ENCODE measurements around the gene VPS13A.
"Not testable (repeated sequence)": the region's sequence is repeated elsewhere in the genome, so short reads cannot be mapped to it uniquely, and the experiment has no call there.

The VPS13A gene

GRCh38 chr9:77421506-77422265, 244.4 kb downstream of the VPS13A start:
- DNase-seq (ENCODE audit: low read depth in 3 of 3, low spot score in 1 of 3), result no peak

GRCh38 chr9:77422969-77423368, 245.6 kb downstream of the VPS13A start:
- DNase-seq (ENCODE audit: low read depth in 3 of 3, low spot score in 1 of 3), result no peak

DNA sequence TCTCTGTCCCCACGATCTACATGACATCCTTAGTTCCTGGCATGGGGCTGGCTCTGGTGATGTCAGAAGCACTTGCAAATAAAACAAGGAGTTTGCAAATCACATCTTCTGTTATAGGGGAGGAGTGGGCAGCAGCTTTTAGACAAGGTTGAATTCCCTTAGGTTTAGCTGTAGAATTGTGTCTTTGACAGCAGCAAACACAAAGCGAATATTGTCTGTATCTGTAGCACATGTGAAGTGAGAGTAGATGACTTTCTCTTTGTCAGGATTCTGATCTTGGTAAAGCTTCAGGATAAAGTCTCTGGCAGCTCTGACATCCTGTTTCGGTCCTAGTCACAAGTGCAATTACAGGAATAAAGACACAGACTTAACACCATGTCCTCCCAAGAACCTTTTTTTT, 246.5 kb downstream of the VPS13A start:
- no peak for DNase-seq (ENCODE audit: low read depth in 3 of 3, low spot score in 1 of 3)

DNA sequence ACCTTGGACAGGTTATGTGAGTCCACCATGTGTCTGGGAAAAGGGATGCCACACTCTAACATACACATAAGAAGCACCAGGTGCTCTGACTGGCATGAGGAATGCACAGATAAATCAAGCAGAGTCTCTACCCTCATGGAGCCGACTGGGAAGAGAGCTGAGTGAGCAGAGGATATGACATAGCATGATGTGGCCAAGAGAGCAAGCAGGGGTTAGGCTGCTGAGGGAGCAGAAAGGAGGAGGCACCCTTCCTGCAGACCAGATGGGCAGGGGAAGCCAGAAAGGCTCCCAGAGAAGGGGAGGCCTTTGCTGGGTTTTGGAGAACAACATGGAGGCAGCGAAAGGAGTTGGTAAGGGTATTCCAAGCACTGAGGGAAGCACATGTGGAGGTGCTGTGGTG, 247.7 kb downstream of the VPS13A start:
- DNase-seq (ENCODE audit: low read depth in 3 of 3, low spot score in 1 of 3), result no peak

DNA sequence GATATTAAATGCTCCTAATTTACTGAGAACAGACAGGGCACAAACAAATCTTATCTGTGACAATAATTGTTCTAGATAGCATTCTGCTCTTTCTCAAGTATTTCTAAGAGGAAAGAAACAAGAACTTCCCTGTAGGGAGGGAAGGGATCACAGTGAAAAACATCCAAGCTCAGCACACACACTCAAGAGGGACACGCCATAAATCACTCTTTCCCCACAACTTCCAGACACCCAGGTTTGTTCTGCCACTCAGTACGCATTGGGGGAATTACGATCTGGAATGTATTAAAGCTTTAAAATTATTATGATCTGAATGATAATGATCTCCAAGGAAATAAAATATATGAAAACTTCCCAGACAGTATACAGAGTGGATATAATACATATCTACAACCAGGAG, 249.4 kb downstream of the VPS13A start:
- no peak for DNase-seq (ENCODE audit: low read depth in 3 of 3, low spot score in 1 of 3)

GRCh38 chr9:77427256-77427927, 250.1 kb downstream of the VPS13A start:
- DNase-seq (ENCODE audit: low read depth in 3 of 3, low spot score in 1 of 3), result no peak

DNA sequence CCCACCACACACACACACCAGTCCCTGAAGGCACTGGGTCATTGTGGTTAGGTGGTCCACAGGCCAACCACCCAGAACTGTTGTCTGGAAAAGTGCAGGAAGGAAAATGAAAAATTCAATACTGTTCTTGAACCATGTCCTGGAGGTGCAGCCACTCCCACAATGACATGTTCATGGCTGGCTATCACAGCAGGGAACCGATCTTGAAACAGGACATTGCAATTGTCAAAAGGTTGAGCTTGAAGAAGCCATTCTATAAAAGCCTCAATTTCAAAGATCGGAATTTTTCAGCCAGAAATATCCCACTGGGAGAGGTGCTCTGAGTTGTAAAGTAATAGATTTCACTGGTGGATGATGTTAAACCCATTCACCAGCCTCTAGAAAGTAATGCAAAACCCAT, 252.6 kb downstream of the VPS13A start:
- no peak for DNase-seq (ENCODE audit: low read depth in 3 of 3, low spot score in 1 of 3)

DNA sequence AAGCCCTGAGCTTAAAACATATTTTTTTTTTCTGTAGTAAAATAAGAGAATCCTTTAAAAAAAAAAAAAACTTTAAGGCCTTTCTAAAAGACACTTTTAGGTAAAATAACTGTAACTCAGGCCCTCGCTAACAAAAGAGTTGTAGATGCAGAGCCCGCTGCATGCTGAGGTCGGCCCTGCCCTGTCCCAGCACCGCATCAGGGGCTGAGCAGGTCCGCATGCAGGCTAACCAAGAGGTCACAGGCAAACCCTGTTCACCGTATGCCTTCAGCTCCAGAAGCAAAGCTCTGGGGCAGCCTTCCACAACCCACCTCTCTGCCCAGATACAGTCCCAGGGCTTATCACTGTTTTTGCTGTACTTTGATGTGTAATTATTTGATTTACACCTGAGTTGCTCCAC, 254.7 kb downstream of the VPS13A start:
- DNase-seq (ENCODE audit: low read depth in 3 of 3, low spot score in 1 of 3), result no peak

GRCh38 chr9:77433675-77434445, 256.5 kb downstream of the VPS13A start:
- DNase-seq (ENCODE audit: low read depth in 3 of 3, low spot score in 1 of 3), result peak in 2 of 3 donors; percentile 13 to 31

- no peak for DNase-seq (ENCODE audit: low read depth in 3 of 3, low spot score in 1 of 3)
Observed at GRCh38 chr9:77435277-77435676, 257.9 kb downstream of the VPS13A start.

GRCh38 chr9:77435688-77436087, 258.4 kb downstream of the VPS13A start:
- DNase-seq (ENCODE audit: low read depth in 3 of 3, low spot score in 1 of 3), result no peak

DNA sequence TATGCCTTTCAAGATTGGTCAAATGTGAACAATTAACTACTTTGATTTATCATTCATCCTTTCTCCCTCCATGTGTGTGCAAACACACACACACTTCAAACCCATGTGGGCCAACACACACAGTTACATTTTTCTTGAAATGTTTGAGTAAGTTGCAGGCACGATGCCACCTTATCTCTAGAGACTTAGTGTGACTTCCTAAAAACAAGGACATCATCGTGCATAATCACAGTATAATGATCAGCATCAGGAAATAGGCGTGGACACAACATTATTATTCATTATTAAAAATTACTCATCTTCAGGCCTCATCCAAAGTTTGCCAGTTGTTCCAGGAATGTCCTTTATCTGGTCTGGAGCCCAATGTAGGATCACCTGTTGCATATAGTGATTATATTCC, 261.3 kb downstream of the VPS13A start:
- DNase-seq (ENCODE audit: low read depth in 3 of 3, low spot score in 1 of 3), result no peak

- no peak for DNase-seq (ENCODE audit: low read depth in 3 of 3, low spot score in 1 of 3)
Observed at GRCh38 chr9:77440057-77440456, 262.7 kb downstream of the VPS13A start.

DNA sequence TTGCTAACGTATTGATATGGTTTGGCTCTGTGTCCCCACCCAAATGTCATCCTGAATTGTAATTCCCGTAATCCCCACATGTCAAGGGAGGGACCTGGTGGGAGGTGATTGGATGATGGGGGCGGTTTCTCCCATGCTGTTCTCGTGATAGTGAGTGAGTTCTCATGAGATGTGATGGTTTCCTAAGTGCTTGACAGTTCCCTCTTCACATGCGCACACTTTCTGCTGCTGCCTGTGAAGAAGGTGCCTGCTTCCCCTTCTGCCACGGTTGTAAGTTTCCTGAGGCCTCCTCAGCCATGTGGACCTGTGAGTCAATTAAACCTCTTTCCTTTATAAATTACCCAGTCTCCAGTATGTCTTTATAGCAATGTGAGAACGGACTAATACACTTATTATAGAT, 263.8 kb downstream of the VPS13A start:
- not testable (repeated sequence) for DNase-seq (ENCODE audit: low read depth in 3 of 3, low spot score in 1 of 3)

GRCh38 chr9:77442436-77442835, 265.1 kb downstream of the VPS13A start:
- no peak for DNase-seq (ENCODE audit: low read depth in 3 of 3, low spot score in 1 of 3)

- DNase-seq (ENCODE audit: low read depth in 3 of 3, low spot score in 1 of 3), result no peak
Observed at GRCh38 chr9:77447646-77448045, 270.3 kb downstream of the VPS13A start.

- no peak for DNase-seq (ENCODE audit: low read depth in 3 of 3, low spot score in 1 of 3)
Observed at GRCh38 chr9:77449240-77450084, 272.1 kb downstream of the VPS13A start.

DNA sequence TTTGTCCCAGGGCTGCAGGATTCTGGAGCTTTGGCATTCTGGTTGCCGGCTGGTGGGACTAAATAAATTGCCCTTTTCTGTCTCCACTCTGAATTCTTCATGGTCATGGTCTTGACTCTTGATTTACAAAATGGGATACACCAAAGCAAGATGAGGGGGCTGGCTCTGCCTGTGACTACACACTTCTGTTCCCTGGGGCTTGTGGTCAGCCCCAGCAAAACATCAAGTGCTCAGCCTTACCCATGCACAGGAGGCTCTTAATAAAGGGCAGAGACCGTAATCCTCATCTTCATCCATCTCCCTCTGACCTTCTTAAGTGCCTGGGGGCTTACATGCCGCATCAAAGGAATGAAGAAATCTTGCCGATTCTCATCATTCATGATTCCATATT, 272.7 kb downstream of the VPS13A start:
- no peak for DNase-seq (ENCODE audit: low read depth in 3 of 3, low spot score in 1 of 3)

- no peak for DNase-seq (ENCODE audit: low read depth in 3 of 3, low spot score in 1 of 3)
Observed at GRCh38 chr9:77451507-77451906, 274.2 kb downstream of the VPS13A start.

GRCh38 chr9:77453825-77454647, 276.7 kb downstream of the VPS13A start:
- DNase-seq (ENCODE audit: low read depth in 3 of 3, low spot score in 1 of 3), result no peak

Data from stimulated activated CD4-positive, alpha-beta T cell treated with anti-CD3 and anti-CD28 coated beads, TNF-alpha, amount 100 ng/mL, for 1 hour (primary cell).